HEK293 (cell line): ENCODE results near the gene PCNX3.

Experiments used
- CTCF ChIP-seq: fragments of 450-650 bp; formaldehyde crosslinking; IDR thresholded peaks from 2 replicates; pipeline ENCODE4 v1.5.1; 2016; ENCODE audit warnings: missing biosample characterization, missing genetic modification characterization
- ZNF174 ChIP-seq: fragments of 450-650 bp; formaldehyde crosslinking; IDR thresholded peaks from 2 replicates; pipeline ENCODE4 v1.5.0; 2017; ENCODE audit warnings: missing biosample characterization, mild to moderate bottlenecking, missing genetic modification characterization

DNA sequence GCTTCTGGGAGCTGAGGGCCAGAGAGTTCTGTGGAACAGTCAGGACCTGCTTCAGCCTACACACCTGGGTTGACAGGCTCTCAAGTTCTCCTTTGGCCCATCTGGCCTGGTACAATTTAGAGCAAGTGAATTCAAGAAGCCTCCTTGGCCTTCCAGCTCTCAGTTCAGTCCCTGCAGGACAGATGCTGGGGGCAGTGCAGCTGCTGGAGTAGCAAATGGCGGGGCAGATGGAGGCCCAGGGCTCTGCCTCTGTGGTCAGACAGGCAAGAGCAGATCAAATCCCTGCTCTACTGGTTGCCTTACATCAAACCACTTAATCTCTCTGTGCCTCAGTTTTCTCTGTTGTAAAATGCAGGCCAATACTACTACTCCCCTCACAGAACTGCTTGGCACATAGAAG, 11.3 kb upstream of the PCNX3 start:
- TF ChIP-seq CTCF (tag by site-specific recombination) (no peak), ZNF174 (tag by site-specific recombination) (no peak)
